GM12875 (cell line): ENCODE results near the gene TRABD.

Experiments
- H3K4me3 ChIP-seq: one replicate; pipeline ENCODE4 v1.5.1; 2011; ENCODE audit warnings: low read depth, low read length, control low read depth
- TF ChIP-seq, protein P1 (sequence below): IDR thresholded peaks from 2 replicates; pipeline ENCODE4 v1.5.1; 2011; ENCODE audit warnings: low read depth, mild to moderate bottlenecking, control low read depth, inconsistent platforms, low read length, moderate library complexity, borderline replicate concordance; ENCODE audit not compliant: insufficient read depth

Gene TRABD

DNA sequence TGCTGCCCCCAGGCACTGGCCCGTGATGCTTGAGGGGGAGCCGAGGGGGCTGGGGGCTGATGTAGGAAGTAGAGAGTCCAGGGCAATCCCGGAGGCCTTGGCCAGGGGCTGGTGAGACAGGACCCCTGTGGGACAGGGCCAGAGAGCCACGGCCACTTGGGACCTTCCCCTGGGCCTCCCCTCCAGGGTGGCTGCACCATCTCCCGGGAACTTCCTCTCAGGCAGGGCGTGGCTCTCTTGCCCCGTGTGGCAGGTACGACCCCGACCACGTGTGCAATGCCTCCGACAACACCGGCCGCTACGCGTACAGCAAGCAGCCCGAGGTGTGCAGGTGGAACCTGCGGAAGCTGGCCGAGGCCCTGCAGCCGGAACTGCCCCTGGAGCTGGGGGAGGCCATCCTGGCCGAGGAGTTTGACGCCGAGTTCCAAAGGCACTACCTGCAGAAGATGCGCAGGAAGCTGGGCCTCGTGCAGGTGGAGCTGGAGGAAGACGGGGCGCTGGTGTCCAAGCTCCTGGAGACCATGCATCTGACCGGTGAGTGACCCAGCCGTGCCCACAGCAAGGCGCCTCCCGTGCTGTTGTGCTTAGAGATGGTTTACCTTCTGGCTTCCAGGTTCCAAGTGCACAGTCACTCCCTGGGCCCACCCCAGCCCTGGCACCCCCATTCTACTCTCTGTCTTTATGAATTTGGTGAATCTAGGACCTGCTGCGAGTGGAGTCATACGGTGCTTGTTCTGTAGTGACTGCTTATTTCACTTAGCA, 24.8 kb downstream of the TRABD start:
- no peak overlapping the region for H3K4me3 ChIP-seq
- TF ChIP-seq, protein P1, sequence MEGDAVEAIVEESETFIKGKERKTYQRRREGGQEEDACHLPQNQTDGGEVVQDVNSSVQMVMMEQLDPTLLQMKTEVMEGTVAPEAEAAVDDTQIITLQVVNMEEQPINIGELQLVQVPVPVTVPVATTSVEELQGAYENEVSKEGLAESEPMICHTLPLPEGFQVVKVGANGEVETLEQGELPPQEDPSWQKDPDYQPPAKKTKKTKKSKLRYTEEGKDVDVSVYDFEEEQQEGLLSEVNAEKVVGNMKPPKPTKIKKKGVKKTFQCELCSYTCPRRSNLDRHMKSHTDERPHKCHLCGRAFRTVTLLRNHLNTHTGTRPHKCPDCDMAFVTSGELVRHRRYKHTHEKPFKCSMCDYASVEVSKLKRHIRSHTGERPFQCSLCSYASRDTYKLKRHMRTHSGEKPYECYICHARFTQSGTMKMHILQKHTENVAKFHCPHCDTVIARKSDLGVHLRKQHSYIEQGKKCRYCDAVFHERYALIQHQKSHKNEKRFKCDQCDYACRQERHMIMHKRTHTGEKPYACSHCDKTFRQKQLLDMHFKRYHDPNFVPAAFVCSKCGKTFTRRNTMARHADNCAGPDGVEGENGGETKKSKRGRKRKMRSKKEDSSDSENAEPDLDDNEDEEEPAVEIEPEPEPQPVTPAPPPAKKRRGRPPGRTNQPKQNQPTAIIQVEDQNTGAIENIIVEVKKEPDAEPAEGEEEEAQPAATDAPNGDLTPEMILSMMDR: no peak

DNA sequence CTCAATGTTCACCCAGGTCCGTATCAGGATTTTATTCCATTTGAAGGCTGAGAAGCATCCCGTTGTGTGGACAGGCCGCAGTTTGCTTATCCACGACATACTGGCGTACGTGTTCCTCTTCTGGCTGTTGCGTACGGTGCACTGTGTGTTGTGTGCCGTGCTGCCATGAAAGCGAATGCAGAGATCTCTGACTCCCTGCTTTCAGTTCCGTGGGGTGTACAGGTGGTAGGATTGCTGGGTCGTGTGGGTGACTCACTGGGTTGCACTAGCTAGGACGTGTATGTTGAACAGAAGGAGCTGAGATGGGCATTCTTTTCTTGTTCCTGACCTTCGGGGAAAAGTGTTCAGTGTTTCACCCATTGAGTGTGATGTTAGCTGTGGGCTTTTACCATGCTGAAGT, 25.4 kb downstream of the TRABD start:
- TF ChIP-seq, protein P1: no peak
- no peak overlapping the region for H3K4me3 ChIP-seq

DNA sequence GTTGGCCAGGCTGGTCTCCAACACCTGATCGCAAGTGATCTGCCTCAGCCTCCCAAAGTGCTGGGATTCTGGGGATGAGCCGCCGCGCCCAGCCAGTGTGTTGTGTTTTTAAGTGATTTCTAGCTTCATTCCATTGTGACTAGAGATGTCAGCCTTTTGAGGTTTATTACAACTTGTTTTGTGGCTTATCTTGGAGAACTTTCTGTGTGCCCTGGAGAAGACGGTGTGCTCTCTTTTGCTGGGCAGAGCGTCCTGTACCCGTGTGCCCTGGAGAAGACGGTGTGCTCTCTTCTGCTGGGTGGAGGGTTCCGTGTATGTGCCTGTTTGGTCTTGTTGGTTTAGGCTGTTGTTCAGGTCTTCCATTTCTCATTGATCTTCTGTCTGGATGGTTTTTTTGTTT, 27.6 kb downstream of the TRABD start:
- H3K4me3 ChIP-seq: no peak overlapping the region

DNA sequence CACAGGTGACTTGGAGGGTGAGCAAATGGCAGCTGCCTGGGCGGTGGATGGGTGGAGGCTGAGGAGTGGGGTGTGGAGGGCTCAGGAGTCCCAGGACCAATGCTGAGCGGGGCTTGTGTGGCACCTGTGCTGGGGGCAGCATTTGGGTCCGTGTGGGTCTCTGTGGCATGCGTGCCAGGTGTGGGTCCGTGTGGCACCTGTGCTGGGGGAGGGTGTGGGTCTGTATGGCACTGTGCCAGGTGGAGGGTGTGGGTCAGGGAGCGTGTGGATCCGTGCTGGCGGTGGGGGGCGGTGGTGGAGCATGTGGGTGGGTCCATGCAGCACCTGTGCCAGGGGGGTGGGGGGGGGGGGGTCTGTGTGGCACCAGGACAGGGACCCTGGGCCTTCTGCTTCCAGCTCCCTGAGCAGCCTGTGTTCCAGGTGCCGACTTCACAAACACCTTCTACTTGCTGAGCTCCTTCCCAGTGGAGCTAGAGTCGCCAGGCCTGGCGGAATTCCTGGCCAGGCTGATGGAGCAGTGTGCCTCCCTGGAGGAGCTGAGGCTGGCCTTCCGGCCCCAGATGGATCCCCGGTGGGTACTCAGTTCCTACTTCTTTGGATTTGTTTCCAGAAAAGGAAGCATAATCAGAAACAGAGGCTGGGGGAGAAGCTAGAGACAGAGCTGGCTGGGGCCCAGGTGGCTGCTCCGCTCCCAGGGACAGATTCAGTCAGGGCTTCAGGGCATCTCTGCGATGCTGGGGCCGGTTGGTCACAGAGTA, 29.8 kb downstream of the TRABD start:
- TF ChIP-seq, protein P1: no peak
- H3K4me3 ChIP-seq: no peak overlapping the region

More for the DNA sequence above, 27.6 kb downstream of the TRABD start:
- TF ChIP-seq, protein P1: no peak

DNA sequence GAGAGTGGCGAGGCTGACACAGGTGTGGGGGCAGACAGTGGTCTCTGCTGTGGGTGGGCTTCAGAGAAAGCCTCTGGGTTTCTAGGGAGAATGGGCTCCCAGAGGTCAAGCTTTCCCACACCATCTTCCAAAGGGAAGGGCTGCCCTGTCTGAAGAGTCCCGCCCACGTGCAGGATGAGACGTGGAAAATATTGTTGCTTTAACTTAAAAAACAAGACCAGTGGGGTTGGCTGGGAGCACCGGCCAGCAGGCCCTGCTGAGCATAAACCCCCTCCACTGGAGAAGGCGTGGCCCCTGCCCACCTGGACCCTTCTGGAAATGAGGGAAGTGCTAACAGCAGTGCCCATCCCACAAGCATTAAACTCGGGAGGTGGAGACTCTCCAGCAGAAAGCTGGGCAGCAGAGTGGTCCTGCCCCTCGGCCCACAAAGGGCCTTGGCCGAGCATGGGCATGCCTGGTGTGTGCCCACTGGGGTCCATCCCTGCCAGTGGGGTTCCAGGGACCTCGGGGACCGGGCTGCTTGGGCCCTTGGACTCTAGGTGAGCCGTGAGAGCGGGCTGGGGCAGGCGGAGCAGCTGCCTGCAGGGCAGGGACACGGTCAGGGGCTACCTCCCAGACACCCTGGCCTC, 30.5 kb downstream of the TRABD start:
- H3K4me3 ChIP-seq: no peak overlapping the region
- TF ChIP-seq, protein P1: no peak

DNA sequence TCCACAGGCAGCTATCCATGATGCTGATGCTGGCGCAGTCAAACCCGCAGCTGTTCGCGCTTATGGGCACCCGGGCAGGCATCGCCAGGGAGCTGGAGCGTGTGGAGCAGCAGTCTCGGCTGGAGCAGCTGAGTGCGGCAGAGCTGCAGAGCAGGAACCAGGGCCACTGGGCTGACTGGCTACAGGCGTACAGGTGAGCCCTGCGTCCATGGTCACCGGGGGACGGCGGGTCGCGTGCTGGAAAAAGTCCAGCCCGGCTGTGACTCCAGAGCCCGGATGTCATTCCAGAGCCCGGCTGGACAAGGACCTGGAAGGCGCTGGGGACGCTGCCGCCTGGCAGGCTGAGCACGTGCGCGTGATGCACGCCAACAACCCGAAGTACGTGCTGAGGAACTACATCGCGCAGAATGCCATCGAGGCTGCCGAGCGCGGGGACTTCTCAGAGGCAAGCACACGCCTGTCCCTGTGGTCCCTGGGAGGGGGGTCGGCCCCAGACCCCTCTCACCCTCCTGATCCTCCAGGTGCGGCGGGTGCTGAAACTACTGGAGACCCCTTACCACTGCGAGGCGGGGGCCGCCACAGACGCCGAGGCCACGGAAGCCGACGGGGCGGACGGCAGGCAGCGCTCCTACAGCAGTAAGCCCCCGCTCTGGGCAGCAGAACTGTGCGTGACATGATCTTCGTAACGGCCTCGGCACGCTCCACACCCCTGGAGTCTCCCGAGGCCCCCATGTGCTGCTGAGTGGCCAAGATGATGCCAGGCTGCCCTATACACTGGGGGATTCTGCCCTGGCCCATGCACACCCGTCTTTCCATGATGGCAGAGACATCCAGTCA, 31.2 kb downstream of the TRABD start:
- TF ChIP-seq, protein P1: no peak
- H3K4me3 ChIP-seq: no peak overlapping the region
